PFSK-1 (cell line): Measurements from ENCODE around the gene NPTX2.

Source experiments
- FOXP2 ChIP-seq: optimal IDR thresholded peaks from 2 replicates; pipeline ENCODE3; 2011; ENCODE audit warnings: borderline replicate concordance, control low read depth, inconsistent platforms; ENCODE audit not compliant: insufficient read depth; ENCODE audit errors: extremely low read length, extremely low read depth
- POLR2AphosphoS5 ChIP-seq: IDR thresholded peaks from 2 replicates; pipeline ENCODE4 v1.6.1; 2012; ENCODE audit warnings: low read depth, mild to moderate bottlenecking, control low read depth, low read length, moderate library complexity
- REST ChIP-seq, 2 experiments: IDR thresholded peaks; 2 replicates each; pipeline versions ENCODE4 v1.6.1 to v1.8.0; 2011 to 2012; ENCODE audit warnings: low read depth in 2 of 2, low read length in 2 of 2, control low read depth in 1 of 2, inconsistent platforms in 1 of 2, mild to moderate bottlenecking in 1 of 2, moderate library complexity in 1 of 2; ENCODE audit not compliant: insufficient read depth in 1 of 2
- SIN3A ChIP-seq: IDR thresholded peaks from 2 replicates; pipeline ENCODE4 v1.6.1; 2012; ENCODE audit warnings: mild to moderate bottlenecking, low read length, moderate library complexity, borderline replicate concordance; ENCODE audit not compliant: insufficient read depth
- TAF1 ChIP-seq: IDR thresholded peaks from 2 replicates; pipeline ENCODE4 v1.6.1; 2012; ENCODE audit warnings: low read length, control low read depth, borderline replicate concordance; ENCODE audit not compliant: insufficient read depth

- TF ChIP-seq POLR2AphosphoS5 = no peak
- TF ChIP-seq SIN3A = no peak
- TF ChIP-seq TAF1 = no peak
- TF ChIP-seq REST (IDR thresholded peaks at IDR 0.05; ENCODE audit: insufficient read depth in 1 of 2, low read depth in 2 of 2, low read length in 2 of 2) = no peak
- no peak for TF ChIP-seq FOXP2
These were observed 21.8 kb downstream of the NPTX2 start for GRCh38 chr7:98638853-98639252.
